ENCODE measurements around the gene HMSD.

HMSD gene

DNA sequence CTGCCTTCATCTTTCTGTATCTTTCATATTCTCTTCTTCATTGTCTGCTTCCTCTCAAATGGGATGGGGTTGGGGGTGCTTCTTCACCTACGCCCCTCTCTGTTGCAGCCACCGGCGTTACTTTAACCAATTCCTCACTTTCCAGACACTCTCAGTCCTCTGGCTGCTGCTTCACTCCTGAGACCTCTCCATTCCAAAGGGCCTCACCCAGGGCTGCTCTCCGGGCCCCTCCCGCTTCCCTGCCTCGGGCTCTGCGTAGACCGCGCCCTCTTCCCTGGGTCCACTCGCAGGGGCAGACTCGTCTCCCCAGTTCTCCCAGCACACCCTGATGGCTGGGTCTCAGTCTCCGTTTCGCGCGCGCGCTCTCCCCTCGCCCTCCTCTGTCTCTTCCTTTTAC, 21.7 kb downstream of the HMSD start:
- Mint-ChIP-seq H3K9me3 (no peaks in the 10 kb centered on the region), H3K36me3 (no peaks in the 10 kb centered on the region)
- no peak for ATAC-seq

GRCh38 chr18:63971320-63972001, 22.4 kb downstream of the HMSD start:
- ATAC-seq = no peak
- Mint-ChIP-seq H3K9me3 (no peaks in the 10 kb centered on the region), H3K27me3 (no peaks in the 10 kb centered on the region), H3K4me3 (peak overlapping the region; percentile 93), H3K4me1 (peaks cover 58% of the 10 kb centered on the region), H3K27ac (peak overlapping the region; percentile 97), H3K36me3 (no peaks in the 10 kb centered on the region)

More for the DNA sequence above, 21.7 kb downstream of the HMSD start:
- no peaks in the 10 kb centered on the region for H3K27me3 Mint-ChIP-seq
- peaks cover 56% of the 10 kb centered on the region for H3K4me1 Mint-ChIP-seq
- H3K4me3 Mint-ChIP-seq = peak overlapping the region; percentile 93
- H3K27ac Mint-ChIP-seq = peak overlapping the region; percentile 97

GRCh38 chr18:63972002-63972376, 22.9 kb downstream of the HMSD start:
- no peaks in the 10 kb centered on the region for H3K9me3 Mint-ChIP-seq
- ATAC-seq = no peak
- H3K4me1 Mint-ChIP-seq = peaks cover 58% of the 10 kb centered on the region
- H3K36me3 Mint-ChIP-seq = no peaks in the 10 kb centered on the region
- H3K4me3 Mint-ChIP-seq = peak overlapping the region; percentile 93
- H3K27ac Mint-ChIP-seq = no peak overlapping the region
- H3K27me3 Mint-ChIP-seq = no peaks in the 10 kb centered on the region

DNA sequence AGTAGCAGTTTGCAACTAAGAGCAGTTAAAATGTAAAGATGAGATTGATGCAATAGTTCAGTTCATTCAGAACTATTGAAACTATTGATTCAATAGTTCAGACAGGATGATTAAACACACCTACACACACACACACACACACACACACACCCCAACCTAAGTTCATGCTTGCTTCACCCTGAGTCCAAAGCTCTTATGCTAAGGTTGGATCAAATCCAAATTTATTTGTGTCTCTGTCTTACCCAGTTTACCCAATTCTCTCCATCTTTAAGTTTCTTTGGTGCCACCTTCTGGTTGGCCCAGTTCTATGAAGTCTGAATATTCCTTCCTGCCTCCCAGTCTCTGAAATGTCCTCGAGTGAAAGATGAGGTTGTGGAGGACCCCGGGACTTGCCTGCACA, 25.9 kb downstream of the HMSD start:
- H3K36me3 Mint-ChIP-seq = peaks cover 2% of the 10 kb centered on the region
- no peak for ATAC-seq
- H3K9me3 Mint-ChIP-seq = no peaks in the 10 kb centered on the region
- peak overlapping the region; percentile 36 for H3K27ac Mint-ChIP-seq
- H3K27me3 Mint-ChIP-seq = no peaks in the 10 kb centered on the region
- H3K4me1 Mint-ChIP-seq = peaks cover 55% of the 10 kb centered on the region
- H3K4me3 Mint-ChIP-seq = no peak overlapping the region

GRCh38 chr18:63975628-63976027, 26.5 kb downstream of the HMSD start:
- Mint-ChIP-seq H3K27me3 (no peaks in the 10 kb centered on the region), H3K9me3 (no peaks in the 10 kb centered on the region), H3K27ac (peak overlapping the region; percentile 36), H3K4me3 (no peak overlapping the region), H3K4me1 (peaks cover 53% of the 10 kb centered on the region), H3K36me3 (peaks cover 6% of the 10 kb centered on the region)
- ATAC-seq = no peak

DNA sequence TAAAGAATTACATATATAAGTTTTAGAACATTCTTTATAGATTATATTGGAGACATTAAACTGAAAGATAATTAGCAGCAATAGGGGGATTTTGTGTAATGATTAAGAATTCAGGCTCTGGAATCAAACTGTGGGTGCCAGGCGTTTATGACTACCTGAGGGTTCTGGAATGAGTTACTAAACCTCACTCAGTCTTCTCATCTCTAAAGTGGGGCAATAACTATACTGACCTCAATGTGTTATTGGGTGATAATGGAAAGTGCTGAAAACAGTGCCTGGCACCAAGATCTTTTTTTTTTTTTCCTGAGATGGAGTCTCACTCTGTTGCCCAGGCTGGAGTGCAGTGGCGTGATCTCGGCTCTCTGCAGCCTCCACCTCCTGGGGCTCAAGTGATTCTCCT, 27.9 kb downstream of the HMSD start:
- no peak overlapping the region for H3K27ac Mint-ChIP-seq
- no peak for ATAC-seq
- H3K27me3 Mint-ChIP-seq = no peaks in the 10 kb centered on the region
- peaks cover 39% of the 10 kb centered on the region for H3K4me1 Mint-ChIP-seq
- H3K4me3 Mint-ChIP-seq = no peak overlapping the region
- peaks cover 20% of the 10 kb centered on the region for H3K36me3 Mint-ChIP-seq
- H3K9me3 Mint-ChIP-seq = no peaks in the 10 kb centered on the region

- Mint-ChIP-seq H3K27ac (no peak overlapping the region), H3K9me3 (no peaks in the 10 kb centered on the region), H3K4me1 (peaks cover 24% of the 10 kb centered on the region), H3K4me3 (no peak overlapping the region), H3K27me3 (no peaks in the 10 kb centered on the region), H3K36me3 (peaks cover 30% of the 10 kb centered on the region)
- ATAC-seq = peak; percentile 67
Measured at GRCh38 chr18:63979409-63979920, 30.4 kb downstream of the HMSD start.

GRCh38 chr18:63980027-63980426, 30.9 kb downstream of the HMSD start:
- H3K27ac Mint-ChIP-seq = no peak overlapping the region
- H3K36me3 Mint-ChIP-seq = peaks cover 35% of the 10 kb centered on the region

GRCh38 chr18:63980896-63981460, 31.9 kb downstream of the HMSD start:
- H3K4me3 Mint-ChIP-seq = no peak overlapping the region
- peaks cover 44% of the 10 kb centered on the region for H3K36me3 Mint-ChIP-seq
- no peak for ATAC-seq
- no peaks in the 10 kb centered on the region for H3K9me3 Mint-ChIP-seq
- no peak overlapping the region for H3K27ac Mint-ChIP-seq
- no peaks in the 10 kb centered on the region for H3K27me3 Mint-ChIP-seq
- H3K4me1 Mint-ChIP-seq = peaks cover 9% of the 10 kb centered on the region

More at GRCh38 chr18:63980027-63980426, 30.9 kb downstream of the HMSD start:
- H3K4me3 Mint-ChIP-seq = no peak overlapping the region
- H3K27me3 Mint-ChIP-seq = no peaks in the 10 kb centered on the region
- peaks cover 18% of the 10 kb centered on the region for H3K4me1 Mint-ChIP-seq
- no peaks in the 10 kb centered on the region for H3K9me3 Mint-ChIP-seq
- ATAC-seq = no peak

GRCh38 chr18:63981719-63982118, 32.6 kb downstream of the HMSD start:
- no peak for ATAC-seq
- H3K4me1 Mint-ChIP-seq = peaks cover 8% of the 10 kb centered on the region
- H3K9me3 Mint-ChIP-seq = no peaks in the 10 kb centered on the region
- no peak overlapping the region for H3K27ac Mint-ChIP-seq
- peaks cover 50% of the 10 kb centered on the region for H3K36me3 Mint-ChIP-seq
- no peaks in the 10 kb centered on the region for H3K27me3 Mint-ChIP-seq
- H3K4me3 Mint-ChIP-seq = no peak overlapping the region

DNA sequence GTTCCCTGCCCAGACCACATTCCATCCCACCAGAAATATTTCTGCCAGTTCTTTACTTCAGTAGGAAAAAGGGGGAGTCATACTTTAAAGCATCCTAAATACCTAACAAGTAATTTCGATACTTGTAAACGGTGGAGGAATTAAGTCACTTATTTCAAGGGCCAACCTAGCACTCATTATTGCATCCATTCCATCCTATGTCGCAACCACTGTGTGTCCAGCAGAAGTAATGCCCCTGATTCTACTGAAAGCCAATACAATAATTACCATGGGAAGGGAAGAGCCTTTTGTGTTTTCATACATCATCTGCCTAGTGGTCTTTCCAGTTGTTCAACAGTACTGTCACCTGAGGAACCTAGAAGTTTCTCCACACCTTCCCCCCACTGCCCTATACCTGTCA, 33.3 kb downstream of the HMSD start:
- peaks cover 54% of the 10 kb centered on the region for H3K36me3 Mint-ChIP-seq
- H3K4me1 Mint-ChIP-seq = peaks cover 8% of the 10 kb centered on the region
- H3K4me3 Mint-ChIP-seq = no peak overlapping the region
- H3K27ac Mint-ChIP-seq = no peak overlapping the region
- no peaks in the 10 kb centered on the region for H3K27me3 Mint-ChIP-seq
- H3K9me3 Mint-ChIP-seq = no peaks in the 10 kb centered on the region
- no peak for ATAC-seq

DNA sequence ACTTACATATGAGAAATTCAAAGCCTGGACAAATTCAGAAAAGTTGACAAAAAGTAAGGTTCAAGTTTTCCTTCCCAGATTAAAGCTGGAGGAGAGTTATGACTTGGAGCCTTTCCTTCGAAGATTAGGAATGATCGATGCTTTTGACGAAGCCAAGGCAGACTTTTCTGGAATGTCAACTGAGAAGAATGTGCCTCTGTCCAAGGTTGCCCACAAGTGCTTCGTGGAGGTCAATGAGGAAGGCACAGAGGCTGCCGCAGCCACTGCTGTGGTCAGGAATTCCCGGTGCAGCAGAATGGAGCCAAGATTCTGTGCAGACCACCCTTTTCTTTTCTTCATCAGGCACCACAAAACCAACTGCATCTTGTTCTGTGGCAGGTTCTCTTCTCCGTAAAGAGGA, 37.8 kb downstream of the HMSD start:
- no peaks in the 10 kb centered on the region for H3K27me3 Mint-ChIP-seq
- no peak for ATAC-seq
- no peak overlapping the region for H3K27ac Mint-ChIP-seq
- H3K4me3 Mint-ChIP-seq = no peak overlapping the region
- peaks cover 47% of the 10 kb centered on the region for H3K36me3 Mint-ChIP-seq
- H3K9me3 Mint-ChIP-seq = no peaks in the 10 kb centered on the region
- no peaks in the 10 kb centered on the region for H3K4me1 Mint-ChIP-seq

DNA sequence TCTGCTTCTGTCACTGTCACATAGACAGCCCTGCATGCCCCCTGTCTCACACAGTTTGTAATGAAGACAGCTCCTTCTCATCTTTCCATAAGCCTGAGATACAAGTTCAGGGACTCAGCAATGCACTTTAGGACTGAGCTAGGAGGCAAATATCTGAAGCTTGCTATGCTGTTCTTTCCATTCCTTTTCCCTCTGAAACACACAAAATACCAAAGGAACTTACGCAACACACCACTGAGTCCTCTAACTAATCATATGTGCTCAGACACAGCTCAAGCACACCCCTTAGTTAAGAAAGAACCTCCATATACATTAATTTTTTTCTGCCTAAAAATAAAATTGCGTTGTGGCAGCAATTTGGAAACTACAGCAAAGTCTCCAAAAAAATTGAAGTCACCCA, 38.6 kb downstream of the HMSD start:
- Mint-ChIP-seq H3K4me3 (no peak overlapping the region), H3K4me1 (no peaks in the 10 kb centered on the region), H3K36me3 (peaks cover 43% of the 10 kb centered on the region)

GRCh38 chr18:63992751-63993150, 43.6 kb downstream of the HMSD start:
- H3K27ac Mint-ChIP-seq = no peak overlapping the region
- H3K9me3 Mint-ChIP-seq = peaks cover 5% of the 10 kb centered on the region
- H3K27me3 Mint-ChIP-seq = no peaks in the 10 kb centered on the region
- ATAC-seq = no peak
- H3K4me3 Mint-ChIP-seq = no peak overlapping the region
- H3K36me3 Mint-ChIP-seq = peaks cover 28% of the 10 kb centered on the region
- H3K4me1 Mint-ChIP-seq = no peaks in the 10 kb centered on the region

More for the DNA sequence above, 38.6 kb downstream of the HMSD start:
- no peaks in the 10 kb centered on the region for H3K27me3 Mint-ChIP-seq
- no peak for ATAC-seq
- H3K27ac Mint-ChIP-seq = no peak overlapping the region
- H3K9me3 Mint-ChIP-seq = no peaks in the 10 kb centered on the region

DNA sequence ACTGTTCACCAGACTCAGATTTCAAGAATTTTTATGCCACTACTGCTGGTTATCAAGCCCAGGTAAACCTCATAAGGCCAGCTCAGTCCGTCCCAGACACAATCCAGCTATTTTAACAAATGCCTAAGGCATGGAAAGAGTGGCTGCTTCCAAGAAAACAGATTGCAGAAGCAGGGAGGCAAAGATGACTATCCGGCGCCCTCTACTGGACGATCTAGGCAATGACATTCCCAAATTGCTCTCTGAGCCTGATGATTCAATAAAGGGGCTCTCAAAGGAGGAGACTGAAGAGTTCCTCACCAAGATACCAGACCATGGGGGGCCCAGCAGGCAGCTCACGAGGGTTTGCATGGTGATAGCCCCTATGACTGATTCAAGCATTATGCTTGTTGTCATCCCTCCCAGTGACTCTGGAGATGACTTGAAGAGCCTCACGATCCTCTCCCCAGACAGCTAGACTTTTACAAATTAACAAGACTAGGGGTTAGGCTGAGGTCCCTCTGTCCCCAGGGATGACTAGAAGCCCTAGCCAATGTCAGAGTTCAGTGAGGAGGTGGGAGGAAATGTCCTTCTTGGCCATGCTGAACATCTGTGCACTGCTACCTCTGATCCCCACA, 45.8 kb downstream of the HMSD start:
- no peak for ATAC-seq
- Mint-ChIP-seq H3K9me3 (peaks cover 5% of the 10 kb centered on the region), H3K27me3 (no peaks in the 10 kb centered on the region), H3K4me3 (no peak overlapping the region), H3K36me3 (peaks cover 20% of the 10 kb centered on the region), H3K4me1 (no peaks in the 10 kb centered on the region), H3K27ac (no peak overlapping the region)

- no peak overlapping the region for H3K27ac Mint-ChIP-seq
- H3K4me1 Mint-ChIP-seq = no peaks in the 10 kb centered on the region
- ATAC-seq = no peak
- H3K4me3 Mint-ChIP-seq = no peak overlapping the region
- H3K9me3 Mint-ChIP-seq = peaks cover 5% of the 10 kb centered on the region
- H3K36me3 Mint-ChIP-seq = peaks cover 20% of the 10 kb centered on the region
- H3K27me3 Mint-ChIP-seq = peaks cover 5% of the 10 kb centered on the region
Measured at GRCh38 chr18:63997041-63997440, 47.9 kb downstream of the HMSD start.
